ENCODE data around the gene RNF39. TPM values are rescaled to one million over a fixed set of nuclear protein-coding genes. Genes with fewer than 3 reads are reported as not detected.

RNF39 gene
- total and polyA plus RNA-seq, 2 of the 4 experiments (the other 2 are of a cell fraction): not detected

- Histone ChIP-seq H3K56ac (ENCODE audit: extremely low read depth, insufficient read depth, low read length) (no peak overlapping the region), H4K20me1 (ENCODE audit: insufficient read depth, low read length) (no peaks in the 10 kb centered on the region), H4K5ac (ENCODE audit: low read depth, low read length) (no peak overlapping the region), H3K14ac (replicated peaks; ENCODE audit: low read depth, low read length) (no peak overlapping the region), H2AK5ac (ENCODE audit: low read depth, low read length) (no peak overlapping the region), H3K9me3 (ENCODE audit: control insufficient read depth, insufficient read depth, low read length) (no peaks in the 10 kb centered on the region), H3K4ac (ENCODE audit: low read depth, low read length) (no peak overlapping the region), H3K9me1 (ENCODE audit: insufficient read depth, low read length) (no peaks in the 10 kb centered on the region), H3K79me1 (ENCODE audit: low read depth in 1 of 2, low read length in 2 of 2) (no peaks in the 10 kb centered on the region), H2AFZ (replicated peaks; ENCODE audit: low read length, poor library complexity) (no peak overlapping the region), H4K91ac (ENCODE audit: insufficient read depth, low read depth, low read length) (no peak overlapping the region), H3K36me3 (ENCODE audit: control insufficient read depth, insufficient read depth, low read length) (no peaks in the 10 kb centered on the region), H3K27me3 (ENCODE audit: control insufficient read depth, insufficient read depth, low read length) (peaks cover 28% of the 10 kb centered on the region), H3K4me2 (ENCODE audit: low read depth, low read length) (no peak overlapping the region), H2BK20ac (ENCODE audit: low read depth, low read length) (no peak overlapping the region), H2BK15ac (ENCODE audit: low read depth, low read length) (no peak overlapping the region), H2BK120ac (ENCODE audit: low read depth, low read length) (no peak overlapping the region), H2BK5ac (ENCODE audit: low read depth, low read length, poor library complexity, severe bottlenecking) (no peak overlapping the region), H4K8ac (ENCODE audit: low read depth in 2 of 2, low read length in 2 of 2) (no peak overlapping the region), H3K4me3 (ENCODE audit: insufficient read depth, low read depth, low read length) (no peak overlapping the region), H3K27ac (ENCODE audit: insufficient read depth, low read length) (no peak overlapping the region), H3K23ac (ENCODE audit: low read depth, low read length) (no peak overlapping the region), H3K9ac (ENCODE audit: low read depth, low read length) (no peak overlapping the region), H3K18ac (ENCODE audit: low read depth, low read length) (no peak overlapping the region), H3K4me1 (ENCODE audit: control insufficient read depth, insufficient read depth, low read length) (peaks cover 2% of the 10 kb centered on the region; the same call in 1 of the 2 replicates), H2AK9ac (replicated peaks; ENCODE audit: low read depth, low read length, poor library complexity) (no peak overlapping the region)
- DNase-seq: no peak
- dilution Hi-C loops (cut with HindIII; ENCODE audit: low sequenced_read_pairs, unreplicated experiment) (no loop called here), intact Hi-C loops (cut with micrococcal nuclease) (no loop called here), in situ Hi-C loops (cut with MboI; ENCODE audit: low sequenced_read_pairs) (no loop called here)
- CTCF ChIA-PET: interaction anchor here (0.7 to 2.0 kb wide), 2 partner anchors 9 to 19 kb away, joined by 4 to 9 read pairs; no protein-coding TSS in a partner anchor
- TF ChIP-seq FOS (IDR thresholded peaks at IDR 0.05; ENCODE audit: low read depth, low read length) (no peak), BHLHE40 (IDR thresholded peaks at IDR 0.05; ENCODE audit: low read depth, low read length) (no peak), USF2 (IDR thresholded peaks at IDR 0.05; ENCODE audit: low read depth, low read length) (no peak), RAD21 (IDR thresholded peaks at IDR 0.05; ENCODE audit: low read length) (no peak), RFX5 (IDR thresholded peaks at IDR 0.05; ENCODE audit: low read depth, low read length) (no peak), MAFK (IDR thresholded peaks at IDR 0.05; ENCODE audit: low read depth, low read length) (no peak), CEBPB (IDR thresholded peaks at IDR 0.05; ENCODE audit: low read depth, low read length) (no peak), MXI1 (IDR thresholded peaks at IDR 0.05; ENCODE audit: borderline replicate concordance, low read depth, low read length) (no peak), ELK1 (IDR thresholded peaks at IDR 0.05; ENCODE audit: borderline replicate concordance, low read depth, low read length) (no peak), CTCF (conservative IDR thresholded peaks at IDR 0.05; ENCODE audit: low read depth, low read length) (no peak), NFE2L2 (IDR thresholded peaks at IDR 0.05; ENCODE audit: low read depth, low read length) (no peak), SMC3 (IDR thresholded peaks at IDR 0.05; ENCODE audit: low read depth, low read length) (no peak), MAZ (IDR thresholded peaks at IDR 0.05; ENCODE audit: borderline replicate concordance, low read depth, low read length) (no peak), RCOR1 (IDR thresholded peaks at IDR 0.05; ENCODE audit: insufficient replicate concordance, low read length) (no peak), CHD1 (IDR thresholded peaks at IDR 0.05; ENCODE audit: low read depth, low read length) (no peak), POLR2A (IDR thresholded peaks at IDR 0.05; ENCODE audit: low read depth, low read length) (no peak)
- no peak for ATAC-seq (ENCODE audit: low read depth)
- no CpG with 5 or more reads among the region's 2 CpGs for WGBS, 2 experiments (ENCODE audit: extremely low coverage in 2 of 2, insufficient read length in 1 of 2)
- POLR2A ChIA-PET (ENCODE audit: unreplicated experiment): no interaction called here
- no TSS peak for BruUV-seq (replicated peaks)
Measured at GRCh38 chr6:30122515-30122914, 46.9 kb upstream of the RNF39 start.
